ENCODE data around the gene SLC39A7. TPM values are rescaled to one million over a fixed set of nuclear protein-coding genes. Genes with fewer than 3 reads are reported as not detected.

SLC39A7 gene
- total RNA-seq, 2 donors from 2014 or later: 80.1 to 132 TPM

- ATAC-seq: peak; percentile 40 to 56
- intact Hi-C loops (cut with DNase I): loop anchor here in 1 of 2 donors (5.0 kb wide), 2 partner anchors 37 to 1072 kb away; partner anchors contain the start of gene ATF6B
- DNase-seq: peak; percentile 81
Measured at GRCh38 chr6:33199687-33200218, 914 bp upstream of the SLC39A7 start.

GRCh38 chr6:33201147-33201545 lies 479 bp downstream of the SLC39A7 start:
- peak in 1 of 2 donors; percentile 1 for ATAC-seq
- intact Hi-C loops (cut with DNase I): no loop called here
- peak; percentile 51 for DNase-seq

GRCh38 chr6:33201935-33202334 lies 1.3 kb downstream of the SLC39A7 start:
- intact Hi-C loops (cut with DNase I): no loop called here
- DNase-seq (no peak), ATAC-seq (no peak)

- no peak for ATAC-seq
- no peak for DNase-seq
- intact Hi-C loops (cut with DNase I): no loop called here
Measured at GRCh38 chr6:33202799-33203198, 2.1 kb downstream of the SLC39A7 start.

GRCh38 chr6:33203443-33204164 lies 2.9 kb downstream of the SLC39A7 start:
- intact Hi-C loops (cut with DNase I): no loop called here
- ATAC-seq (no peak), DNase-seq (no peak)

GRCh38 chr6:33204165-33204414 lies 3.4 kb downstream of the SLC39A7 start:
- ATAC-seq (no peak), DNase-seq (no peak)
- intact Hi-C loops (cut with DNase I): no loop called here

- DNase-seq (peak; percentile 97), ATAC-seq (peak; percentile 69 to 70)
- intact Hi-C loops (cut with DNase I): no loop called here
Measured at GRCh38 chr6:33204415-33205190, 3.9 kb downstream of the SLC39A7 start, which contains the start of gene HSD17B8. HSD17B8 (plus strand) TSS chr6:33204655; CDS start chr6:33204669, 14 bp downstream.

GRCh38 chr6:33205191-33206026 lies 4.7 kb downstream of the SLC39A7 start:
- no peak for ATAC-seq
- DNase-seq: no peak
- intact Hi-C loops (cut with DNase I): no loop called here

- ATAC-seq: no peak
- no peak for DNase-seq
- intact Hi-C loops (cut with DNase I): no loop called here
Measured at GRCh38 chr6:33206027-33206863, 5.6 kb downstream of the SLC39A7 start.

GRCh38 chr6:33206864-33207551 lies 6.3 kb downstream of the SLC39A7 start:
- intact Hi-C loops (cut with DNase I): no loop called here
- DNase-seq (peak; percentile 39), ATAC-seq (no peak)

- intact Hi-C loops (cut with DNase I): no loop called here
- ATAC-seq (peak; percentile 29 to 48), DNase-seq (peak; percentile 68)
Measured at GRCh38 chr6:33207552-33208090, 7.0 kb downstream of the SLC39A7 start.

- ATAC-seq (peak; percentile 83 to 90), DNase-seq (peak; percentile 93)
- intact Hi-C loops (cut with DNase I): no loop called here
Measured at GRCh38 chr6:33208091-33208967, 7.7 kb downstream of the SLC39A7 start, which contains the start of gene RING1. RING1 (plus strand) TSS chr6:33208500; CDS start chr6:33208823, 323 bp downstream.

- ATAC-seq: no peak
Measured at GRCh38 chr6:33209856-33210255, 9.2 kb downstream of the SLC39A7 start.

GRCh38 chr6:33211136-33211535 lies 10.5 kb downstream of the SLC39A7 start:
- DNase-seq (no peak), ATAC-seq (no peak)
- intact Hi-C loops (cut with DNase I): loop anchor here in 1 of 2 donors (5.0 kb wide), 1 partner anchor 36 kb away; no protein-coding TSS in a partner anchor

More at GRCh38 chr6:33209856-33210255, 9.2 kb downstream of the SLC39A7 start:
- intact Hi-C loops (cut with DNase I): loop anchor here in 1 of 2 donors (5.0 kb wide), 1 partner anchor 37 kb away; no protein-coding TSS in a partner anchor
- no peak for DNase-seq

- DNase-seq: no peak
- intact Hi-C loops (cut with DNase I): loop anchor here in 1 of 2 donors (5.0 kb wide), 1 partner anchor 35 kb away; no protein-coding TSS in a partner anchor
- ATAC-seq: no peak
Measured at GRCh38 chr6:33211666-33212422, 11.2 kb downstream of the SLC39A7 start.

- intact Hi-C loops (cut with DNase I): loop anchor here in 1 of 2 donors (5.0 kb wide), 1 partner anchor 34 kb away; no protein-coding TSS in a partner anchor
- no peak for DNase-seq
- ATAC-seq: no peak
Measured at GRCh38 chr6:33212857-33213165, 12.1 kb downstream of the SLC39A7 start.

Data from left cardiac atrium (tissue), 4 donors.